NCI-H226 (cell line): ENCODE data around the gene SLC9A3.

Source experiments
- DNase-seq: peaks from one replicate; pipeline ENCODE4 v3.0.0-alpha.2; 2015

Gene SLC9A3

GRCh38 chr5:424301-425110, 99.7 kb downstream of the SLC9A3 start:
- no peak for DNase-seq

- no peak for DNase-seq
These were observed 100.5 kb downstream of the SLC9A3 start for GRCh38 chr5:423626-424261.

- DNase-seq = no peak
These were observed 101.0 kb downstream of the SLC9A3 start for GRCh38 chr5:423233-423565.

GRCh38 chr5:422323-423232, 101.7 kb downstream of the SLC9A3 start:
- no peak for DNase-seq

GRCh38 chr5:421901-422300, 102.3 kb downstream of the SLC9A3 start:
- no peak for DNase-seq

- no peak for DNase-seq
These were observed 102.9 kb downstream of the SLC9A3 start for GRCh38 chr5:421287-421880.

- DNase-seq = no peak
These were observed 103.5 kb downstream of the SLC9A3 start for GRCh38 chr5:420632-421286.
